ENCODE data around the gene SLK. TPM values are rescaled to one million over a fixed set of nuclear protein-coding genes. Genes with fewer than 3 reads are reported as not detected.

SLK gene
- total and polyA plus RNA-seq, 4 donors, result 13.3 to 86.4 (median 31.3) TPM

DNA sequence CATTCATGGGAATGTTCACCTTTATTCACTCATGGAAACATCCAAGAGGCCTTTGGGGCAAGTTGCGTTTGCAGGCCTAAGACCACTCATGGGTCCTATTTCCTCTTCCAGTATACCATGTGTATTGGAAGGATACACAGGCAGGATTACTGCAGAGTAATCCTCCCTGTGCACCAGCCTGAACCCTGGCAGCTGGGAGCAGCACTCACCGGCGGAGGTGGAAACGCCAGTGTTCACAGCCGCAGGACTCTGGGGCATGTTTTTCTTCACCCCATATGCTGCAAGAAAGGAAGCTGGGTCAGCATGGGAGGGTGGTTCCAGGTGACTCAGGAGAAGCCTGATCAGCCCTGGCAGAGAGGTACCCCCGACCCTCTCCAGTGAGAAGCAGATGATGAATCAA lies 94.3 kb downstream of the SLK start:
- no peak overlapping the region for H3K9ac ChIP-seq (ENCODE audit: insufficient read depth in 1 of 2, low read length in 2 of 2)
- TF ChIP-seq, protein P1, sequence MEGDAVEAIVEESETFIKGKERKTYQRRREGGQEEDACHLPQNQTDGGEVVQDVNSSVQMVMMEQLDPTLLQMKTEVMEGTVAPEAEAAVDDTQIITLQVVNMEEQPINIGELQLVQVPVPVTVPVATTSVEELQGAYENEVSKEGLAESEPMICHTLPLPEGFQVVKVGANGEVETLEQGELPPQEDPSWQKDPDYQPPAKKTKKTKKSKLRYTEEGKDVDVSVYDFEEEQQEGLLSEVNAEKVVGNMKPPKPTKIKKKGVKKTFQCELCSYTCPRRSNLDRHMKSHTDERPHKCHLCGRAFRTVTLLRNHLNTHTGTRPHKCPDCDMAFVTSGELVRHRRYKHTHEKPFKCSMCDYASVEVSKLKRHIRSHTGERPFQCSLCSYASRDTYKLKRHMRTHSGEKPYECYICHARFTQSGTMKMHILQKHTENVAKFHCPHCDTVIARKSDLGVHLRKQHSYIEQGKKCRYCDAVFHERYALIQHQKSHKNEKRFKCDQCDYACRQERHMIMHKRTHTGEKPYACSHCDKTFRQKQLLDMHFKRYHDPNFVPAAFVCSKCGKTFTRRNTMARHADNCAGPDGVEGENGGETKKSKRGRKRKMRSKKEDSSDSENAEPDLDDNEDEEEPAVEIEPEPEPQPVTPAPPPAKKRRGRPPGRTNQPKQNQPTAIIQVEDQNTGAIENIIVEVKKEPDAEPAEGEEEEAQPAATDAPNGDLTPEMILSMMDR (IDR thresholded peaks at IDR 0.05; ENCODE audit: control extremely low read depth, extremely low read depth), result no peak
- H3K27ac ChIP-seq (ENCODE audit: low read depth in 1 of 2, low read length in 1 of 2), result no peak overlapping the region
- no peaks in the 10 kb centered on the region for H3K9me3 ChIP-seq (ENCODE audit: control insufficient read depth in 4 of 4, insufficient read depth in 3 of 4, low read length in 3 of 4)
- DNase-seq (no peak), ATAC-seq (ENCODE audit: insufficient read depth, low FRiP score) (no peak)
- H3K36me3 ChIP-seq (ENCODE audit: control insufficient read depth in 4 of 4, insufficient read depth in 4 of 4, low read length in 4 of 4), result no peaks in the 10 kb centered on the region
- H3K4me1 ChIP-seq (ENCODE audit: control insufficient read depth in 5 of 5, insufficient read depth in 5 of 5, low read length in 5 of 5), result peaks cover 0 to 4% (median 0%) of the 10 kb centered on the region in 5 donors
- 94% methylated on average over 6 of the region's 6 CpGs for WGBS, 2 donors
- no peaks in the 10 kb centered on the region for H3K27me3 ChIP-seq (ENCODE audit: control insufficient read depth in 3 of 3, insufficient read depth in 3 of 3, low read length in 2 of 3)
- H3K4me3 ChIP-seq, result no peak overlapping the region

DNA sequence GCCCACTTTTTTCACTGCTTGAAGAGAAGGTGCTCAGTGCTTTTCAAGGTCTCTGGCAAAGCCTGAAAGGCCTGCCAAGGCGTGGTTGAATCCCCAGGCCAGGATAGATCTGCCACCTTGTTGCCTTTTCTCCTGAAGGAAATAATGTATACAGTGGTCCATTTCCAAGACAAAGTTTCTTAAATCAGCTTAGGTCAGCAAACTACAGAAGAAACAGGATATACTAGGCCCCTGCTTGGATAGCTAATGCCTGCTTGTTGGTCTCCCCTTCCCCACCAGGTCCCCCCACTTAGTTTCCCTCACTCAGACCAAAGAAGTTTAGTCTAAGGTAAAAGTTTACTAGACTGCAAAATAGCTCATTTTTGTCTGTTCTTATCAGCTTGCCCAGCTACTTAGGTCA lies 98.8 kb downstream of the SLK start:
- WGBS, 2 donors, result 93 to 97% methylated on average over 1 of the region's 1 CpG
- no peak overlapping the region for H3K27ac ChIP-seq (ENCODE audit: low read depth in 1 of 2, low read length in 1 of 2)
- no peak overlapping the region for H3K4me3 ChIP-seq
- DNase-seq, result no peak
- H3K27me3 ChIP-seq (ENCODE audit: control insufficient read depth in 3 of 3, insufficient read depth in 3 of 3, low read length in 2 of 3), result no peaks in the 10 kb centered on the region
- peaks cover 0 to 1% (median 0%) of the 10 kb centered on the region in 4 donors for H3K9me3 ChIP-seq (ENCODE audit: control insufficient read depth in 4 of 4, insufficient read depth in 3 of 4, low read length in 3 of 4)
- no peak overlapping the region for H3K9ac ChIP-seq (ENCODE audit: insufficient read depth in 1 of 2, low read length in 2 of 2)
- H3K36me3 ChIP-seq (ENCODE audit: control insufficient read depth in 4 of 4, insufficient read depth in 4 of 4, low read length in 4 of 4), result no peaks in the 10 kb centered on the region
- ATAC-seq (ENCODE audit: insufficient read depth, low FRiP score), result no peak
- TF ChIP-seq, protein P1 (IDR thresholded peaks at IDR 0.05; ENCODE audit: control extremely low read depth, extremely low read depth), result no peak
- H3K4me1 ChIP-seq (ENCODE audit: control insufficient read depth in 5 of 5, insufficient read depth in 5 of 5, low read length in 5 of 5), result peaks cover 0 to 4% (median 0%) of the 10 kb centered on the region in 5 donors

DNA sequence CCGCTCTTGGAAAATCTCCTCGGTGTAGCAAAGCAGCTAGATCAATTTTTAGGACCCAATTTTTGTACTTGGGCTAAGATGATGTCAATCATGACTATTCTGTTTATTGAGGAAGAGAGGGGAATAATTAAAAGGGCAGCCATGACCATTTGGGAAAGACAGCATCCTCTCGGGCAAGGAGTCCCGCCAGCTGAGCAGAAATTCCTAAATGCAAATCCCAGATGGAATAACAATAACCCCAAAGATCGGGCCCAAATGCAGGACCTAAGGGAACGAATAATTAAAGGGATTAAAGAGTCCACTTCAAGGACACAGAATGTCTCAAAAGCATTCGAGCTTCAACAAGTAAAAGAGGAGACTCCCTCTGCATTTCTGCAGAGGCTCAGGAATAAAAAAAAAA lies 100.0 kb downstream of the SLK start:
- Histone ChIP-seq H3K36me3 (ENCODE audit: control insufficient read depth in 4 of 4, insufficient read depth in 4 of 4, low read length in 4 of 4) (no peaks in the 10 kb centered on the region), H3K9me3 (ENCODE audit: control insufficient read depth in 4 of 4, insufficient read depth in 3 of 4, low read length in 3 of 4) (peaks cover 0 to 1% (median 0%) of the 10 kb centered on the region in 4 donors), H3K4me1 (ENCODE audit: control insufficient read depth in 5 of 5, insufficient read depth in 5 of 5, low read length in 5 of 5) (peaks cover 0 to 4% (median 0%) of the 10 kb centered on the region in 5 donors), H3K27ac (ENCODE audit: low read depth in 1 of 2, low read length in 1 of 2) (no peak overlapping the region), H3K4me3 (no peak overlapping the region), H3K9ac (ENCODE audit: insufficient read depth in 1 of 2, low read length in 2 of 2) (no peak overlapping the region), H3K27me3 (ENCODE audit: control insufficient read depth in 3 of 3, insufficient read depth in 3 of 3, low read length in 2 of 3) (no peaks in the 10 kb centered on the region)
- TF ChIP-seq, protein P1 (IDR thresholded peaks at IDR 0.05; ENCODE audit: control extremely low read depth, extremely low read depth), result no peak
- no peak for DNase-seq
- no peak for ATAC-seq (ENCODE audit: insufficient read depth, low FRiP score)
- 91 to 95% methylated on average over 7 of the region's 7 CpGs for WGBS, 2 donors

DNA sequence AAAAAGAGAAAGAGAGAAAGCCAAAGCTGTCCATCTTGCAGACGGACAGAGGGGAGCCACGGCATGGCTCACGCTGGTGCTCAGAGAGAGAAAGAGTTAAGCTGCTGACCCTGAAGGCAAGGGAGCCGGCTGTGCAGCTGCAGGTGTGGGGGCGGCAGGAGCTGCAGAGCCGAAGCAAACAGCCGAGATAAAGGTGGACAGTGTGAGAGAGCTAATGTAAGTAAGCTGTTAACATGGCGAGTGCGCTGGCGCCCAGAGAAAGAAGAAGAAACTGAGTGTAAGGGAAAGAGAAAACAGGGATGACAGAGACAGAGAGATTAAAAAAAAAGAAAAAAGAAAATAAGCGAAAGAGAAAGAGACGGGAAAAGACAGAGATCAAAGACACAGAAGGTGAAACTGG lies 100.6 kb downstream of the SLK start:
- Histone ChIP-seq H3K9ac (ENCODE audit: insufficient read depth in 1 of 2, low read length in 2 of 2) (no peak overlapping the region), H3K4me1 (ENCODE audit: control insufficient read depth in 5 of 5, insufficient read depth in 5 of 5, low read length in 5 of 5) (peaks cover 0 to 4% (median 0%) of the 10 kb centered on the region in 5 donors), H3K36me3 (ENCODE audit: control insufficient read depth in 4 of 4, insufficient read depth in 4 of 4, low read length in 4 of 4) (no peaks in the 10 kb centered on the region), H3K4me3 (no peak overlapping the region), H3K9me3 (ENCODE audit: control insufficient read depth in 4 of 4, insufficient read depth in 3 of 4, low read length in 3 of 4) (peaks cover 0 to 1% (median 0%) of the 10 kb centered on the region in 4 donors), H3K27me3 (ENCODE audit: control insufficient read depth in 3 of 3, insufficient read depth in 3 of 3, low read length in 2 of 3) (no peaks in the 10 kb centered on the region), H3K27ac (ENCODE audit: low read depth in 1 of 2, low read length in 1 of 2) (no peak overlapping the region)
- TF ChIP-seq, protein P1 (IDR thresholded peaks at IDR 0.05; ENCODE audit: control extremely low read depth, extremely low read depth), result no peak
- WGBS, 2 donors, result 85 to 93% methylated on average over 12 of the region's 12 CpGs
- ATAC-seq (ENCODE audit: insufficient read depth, low FRiP score) (no peak), DNase-seq (no peak)

All from lung (tissue), 12 donors.